Spleen (tissue), 7 donors: ENCODE measurements around the gene PDE4D.

Source experiments
- CTCF ChIP-seq, 11 experiments: fragments of 200-600 bp in 7 of 11; fragments of 450-650 bp in 4 of 11; sonication (generic) in 4 of 11; IDR thresholded peaks in 8 of 11; conservative IDR thresholded peaks in 3 of 11; 1 replicate in 7 of 11; 2 replicates in 4 of 11; pipeline versions ENCODE4 v1.4.0 to v1.8.0; 2016 to 2021; ENCODE audit warnings: antibody characterized with exemption in 11 of 11, inconsistent platforms in 4 of 11, mild to moderate bottlenecking in 1 of 11
- POLR2A ChIP-seq, 3 donors: fragments of 450-650 bp; IDR thresholded peaks; one replicate each; pipeline ENCODE4 v1.5.1; 2017; ENCODE audit warnings: antibody characterized with exemption in 3 of 3, mild to moderate bottlenecking in 1 of 3
- donor health status: DM: no; HTN: no; CAD: no; lungs with moderate emphysema.
- donor health status: DM: no; HTN: no; CAD: no.
- donor health status: DM: no; HTN: no; CAD: no.

- no peak for TF ChIP-seq POLR2A (IDR thresholded peaks at IDR 0.05)
- TF ChIP-seq CTCF (IDR thresholded peaks at IDR 0.05 in 8 of 11, conservative IDR thresholded peaks at IDR 0.05 in 3 of 11): no peak
These were observed 867.8 kb downstream of the PDE4D start for GRCh38 chr5:59025734-59026133.
